HG03108 (cell line): Measurements from ENCODE around the gene PDE4DIP.
"Not testable (repeated sequence)": the region's sequence is repeated elsewhere in the genome, so short reads cannot be mapped to it uniquely, and the experiment has no call there.

Source experiments
- ATAC-seq: cut with Tn5 transposase; IDR thresholded peaks from one replicate; pipeline ENCODE4 v1.9.1; 2021; ENCODE audit warnings: moderate library complexity; ENCODE audit not compliant: unreplicated experiment

The PDE4DIP gene

GRCh38 chr1:148967580-148967979 is 123.4 kb downstream of the PDE4DIP start:
- ATAC-seq, result not testable (repeated sequence)

DNA sequence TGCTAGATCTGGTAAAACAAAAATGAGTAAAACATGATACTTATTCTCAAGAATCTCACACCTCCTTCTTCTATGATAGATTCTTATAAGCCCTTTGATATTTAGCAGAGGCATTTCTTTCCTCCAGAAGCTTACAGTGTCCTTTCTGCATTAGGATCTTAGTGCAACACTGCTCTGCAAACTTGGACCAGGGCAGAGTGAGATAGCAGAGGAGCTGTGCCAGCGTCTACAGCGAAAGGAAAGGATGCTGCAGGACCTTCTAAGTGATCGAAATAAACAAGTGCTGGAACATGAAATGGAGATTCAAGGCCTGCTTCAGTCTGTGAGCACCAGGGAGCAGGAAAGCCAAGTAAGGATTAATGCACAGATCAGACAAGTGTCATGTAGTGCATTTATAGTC is 124.5 kb downstream of the PDE4DIP start:
- not testable (repeated sequence) for ATAC-seq

DNA sequence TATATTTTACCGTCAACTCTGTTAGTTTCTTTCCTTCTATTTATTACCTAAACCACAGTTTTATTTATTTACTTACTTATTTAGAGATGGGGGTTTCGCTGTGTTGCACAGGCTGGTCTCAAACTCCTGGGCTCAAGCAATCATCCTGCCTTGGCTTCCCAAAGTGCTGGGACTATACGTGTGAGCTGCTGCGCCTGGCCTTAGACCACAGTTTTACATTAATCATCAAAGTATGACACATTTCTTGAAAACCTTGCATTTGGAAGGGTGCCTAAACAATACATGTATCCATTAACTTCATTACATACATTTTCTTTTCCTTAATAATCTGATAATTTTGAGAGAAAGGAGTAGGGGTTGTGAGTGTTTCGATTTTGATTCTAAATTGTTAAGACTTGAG is 124.9 kb downstream of the PDE4DIP start:
- not testable (repeated sequence) for ATAC-seq

DNA sequence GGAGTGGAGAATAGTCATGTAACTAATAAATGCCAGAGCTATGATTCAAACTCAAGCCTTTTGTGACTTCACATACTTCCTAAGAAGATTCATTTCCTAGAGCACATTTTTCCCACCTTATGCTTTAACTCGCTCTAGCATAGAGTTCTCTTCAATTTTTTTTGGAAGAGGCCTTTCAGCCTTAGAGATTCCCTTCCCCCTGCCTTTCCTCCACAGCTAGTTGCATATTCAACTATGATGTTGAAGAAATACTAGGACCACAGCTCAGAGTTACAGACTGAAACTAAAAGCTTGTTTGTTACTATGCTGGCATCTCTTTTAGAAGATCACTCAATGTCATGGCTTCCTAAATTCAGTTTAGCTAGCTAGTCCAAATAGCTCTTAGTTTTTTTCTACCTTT is 131.2 kb downstream of the PDE4DIP start:
- ATAC-seq, result not testable (repeated sequence)

- not testable (repeated sequence) for ATAC-seq
Measured at GRCh38 chr1:148975866-148976537, 131.8 kb downstream of the PDE4DIP start.

DNA sequence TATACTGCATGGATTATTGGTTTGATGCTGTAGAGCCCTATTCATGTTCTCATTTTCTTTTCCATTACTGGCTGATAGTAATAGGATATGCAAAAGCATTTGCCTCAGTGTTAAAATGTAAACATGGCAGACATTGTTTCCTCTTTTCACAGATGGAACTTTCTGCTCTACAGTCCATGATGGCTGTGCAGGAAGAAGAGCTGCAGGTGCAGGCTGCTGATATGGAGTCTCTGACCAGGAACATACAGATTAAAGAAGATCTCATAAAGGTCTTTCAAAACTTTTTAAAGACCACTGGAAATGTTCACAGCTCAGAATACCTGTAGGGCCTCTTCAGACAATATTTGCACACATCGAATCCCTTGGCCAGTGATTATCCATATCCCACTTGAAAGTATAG is 133.6 kb downstream of the PDE4DIP start:
- ATAC-seq, result not testable (repeated sequence)

DNA sequence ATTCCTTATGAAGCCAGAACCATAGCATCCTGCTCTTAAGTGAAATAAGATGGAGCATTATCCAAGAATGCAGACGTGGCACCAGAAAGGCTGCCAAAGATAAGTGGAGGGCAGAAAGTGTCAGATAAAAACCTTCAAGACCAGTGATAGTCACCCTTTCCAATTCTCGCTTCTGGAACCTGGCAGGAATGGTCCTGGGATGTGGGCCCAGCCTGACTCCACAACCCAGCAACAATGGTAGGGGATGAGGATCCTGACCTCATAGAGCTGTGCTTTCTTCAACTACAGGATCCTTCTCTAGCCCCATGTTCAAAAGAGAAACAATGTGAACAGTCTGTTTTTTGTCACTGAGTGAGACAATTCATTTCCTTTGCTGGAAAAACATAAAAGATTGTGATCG is 145.2 kb downstream of the PDE4DIP start:
- not testable (repeated sequence) for ATAC-seq

GRCh38 chr1:148990233-148990788 is 146.1 kb downstream of the PDE4DIP start:
- ATAC-seq, result not testable (repeated sequence)

DNA sequence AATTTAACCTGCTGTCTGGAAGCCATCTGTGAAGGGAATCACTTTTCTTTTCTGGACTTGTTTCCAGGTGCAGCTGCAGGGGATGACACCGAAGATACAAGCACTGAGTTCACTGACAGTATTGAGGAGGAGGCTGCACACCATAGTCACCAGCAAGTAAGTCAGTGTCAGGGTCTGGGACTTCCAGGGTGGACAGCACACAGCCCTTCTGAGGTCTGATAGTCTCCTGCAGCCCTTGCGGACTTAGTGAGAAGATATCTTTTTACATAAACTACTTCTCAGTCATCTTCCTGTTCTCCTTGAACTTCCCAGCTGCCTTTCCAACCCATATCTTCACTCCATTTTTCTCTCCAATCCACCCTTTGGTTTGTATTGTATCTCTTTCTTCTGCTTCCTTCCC is 147.6 kb downstream of the PDE4DIP start:
- ATAC-seq, result not testable (repeated sequence)

DNA sequence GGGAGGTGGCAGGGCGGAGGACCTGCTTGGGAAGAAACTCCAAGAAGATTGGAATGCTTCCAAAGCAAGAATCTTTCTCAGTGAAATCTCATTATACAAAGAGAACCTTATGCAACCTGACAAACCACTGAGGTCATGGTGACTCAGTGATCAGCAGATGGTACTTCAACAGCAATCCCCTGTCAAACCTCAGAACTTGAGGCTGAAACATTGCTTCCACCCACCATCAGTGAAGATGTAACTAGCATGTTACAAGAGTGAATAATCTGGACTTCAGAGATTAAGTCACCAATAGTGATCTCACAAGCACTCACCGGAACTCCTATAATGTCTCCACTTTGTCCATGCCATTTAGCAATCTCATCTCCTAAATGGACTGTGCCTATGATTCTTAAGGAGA is 148.1 kb downstream of the PDE4DIP start:
- not testable (repeated sequence) for ATAC-seq

DNA sequence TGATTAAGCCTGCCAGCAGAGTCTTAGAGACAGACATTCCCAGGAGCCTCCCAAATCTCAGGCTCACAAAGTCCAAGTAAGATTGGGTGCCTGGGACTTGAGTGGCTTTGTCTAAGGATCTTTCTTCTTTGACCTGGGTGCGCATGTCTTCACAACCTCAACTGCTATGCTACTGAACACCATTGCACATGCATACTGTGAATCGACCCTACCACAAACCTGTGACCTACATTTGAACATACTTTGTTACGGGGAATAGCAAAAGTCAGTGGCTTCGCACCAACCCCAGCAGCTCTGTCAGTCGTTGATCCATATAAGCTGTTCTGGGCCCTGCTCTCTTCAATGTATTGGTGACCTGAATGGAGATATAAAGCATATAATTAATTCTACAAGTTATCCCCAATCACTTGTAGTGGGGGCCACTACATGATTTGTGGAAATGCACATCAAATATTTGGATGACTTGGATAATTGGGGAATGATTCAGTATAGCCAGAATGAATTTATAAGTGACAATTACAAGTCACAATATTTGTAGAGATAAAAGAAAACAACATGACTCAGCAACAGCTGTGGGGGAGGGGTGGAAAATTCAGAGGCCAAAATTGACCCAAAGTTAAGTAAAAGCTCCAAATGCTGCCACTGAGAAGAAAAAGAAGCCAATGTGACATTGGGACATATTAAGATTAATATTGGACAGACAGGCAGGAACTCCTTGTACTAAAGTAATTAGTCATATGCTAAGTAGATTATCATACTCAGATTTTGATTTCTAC is 152.4 kb downstream of the PDE4DIP start:
- ATAC-seq, result not testable (repeated sequence)

- not testable (repeated sequence) for ATAC-seq
Measured at GRCh38 chr1:148997405-148997804, 153.2 kb downstream of the PDE4DIP start.

- ATAC-seq, result not testable (repeated sequence)
Measured at GRCh38 chr1:149002664-149003063, 158.4 kb downstream of the PDE4DIP start.

DNA sequence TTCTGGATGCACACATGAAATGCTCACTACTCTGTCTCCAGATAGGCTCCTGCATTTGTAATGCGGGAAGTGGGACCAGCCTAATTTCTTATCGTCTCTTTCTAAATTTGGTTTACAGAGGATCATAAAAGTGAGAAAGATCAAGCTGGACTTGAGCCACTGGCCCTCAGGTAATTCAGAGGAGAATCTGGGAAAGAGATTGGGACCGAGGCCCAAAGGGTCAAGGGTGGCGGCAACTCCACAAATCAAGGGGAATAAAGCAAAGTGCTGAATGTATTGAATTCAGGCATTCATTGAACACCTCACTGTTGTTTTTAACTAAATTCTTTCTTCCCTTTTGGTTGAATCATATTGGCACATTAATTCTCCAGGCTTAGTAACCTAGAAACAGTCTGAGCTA is 164.1 kb downstream of the PDE4DIP start:
- not testable (repeated sequence) for ATAC-seq

DNA sequence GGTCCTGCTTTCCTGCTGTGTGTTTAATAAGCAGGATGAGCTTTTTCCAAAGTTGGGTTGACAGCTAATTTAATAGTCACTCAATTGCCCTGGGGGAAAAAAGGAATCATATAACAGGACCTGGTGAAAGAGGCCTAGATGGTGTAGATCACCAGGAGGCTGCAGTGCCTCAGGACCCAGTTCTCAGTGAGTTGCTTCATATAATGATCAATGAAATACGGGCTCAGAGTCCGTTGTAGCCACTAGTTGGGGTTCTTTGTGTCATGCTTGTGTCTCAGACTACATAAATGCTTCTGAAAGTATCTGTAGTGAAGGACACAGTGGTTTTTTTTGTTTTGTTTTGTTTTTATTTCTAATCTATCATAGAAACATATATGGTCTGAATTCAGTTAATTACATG is 164.5 kb downstream of the PDE4DIP start:
- not testable (repeated sequence) for ATAC-seq

- ATAC-seq, result not testable (repeated sequence)
Measured at GRCh38 chr1:149009761-149010160, 165.5 kb downstream of the PDE4DIP start.

- ATAC-seq, result not testable (repeated sequence)
Measured at GRCh38 chr1:149012599-149012998, 168.4 kb downstream of the PDE4DIP start.

DNA sequence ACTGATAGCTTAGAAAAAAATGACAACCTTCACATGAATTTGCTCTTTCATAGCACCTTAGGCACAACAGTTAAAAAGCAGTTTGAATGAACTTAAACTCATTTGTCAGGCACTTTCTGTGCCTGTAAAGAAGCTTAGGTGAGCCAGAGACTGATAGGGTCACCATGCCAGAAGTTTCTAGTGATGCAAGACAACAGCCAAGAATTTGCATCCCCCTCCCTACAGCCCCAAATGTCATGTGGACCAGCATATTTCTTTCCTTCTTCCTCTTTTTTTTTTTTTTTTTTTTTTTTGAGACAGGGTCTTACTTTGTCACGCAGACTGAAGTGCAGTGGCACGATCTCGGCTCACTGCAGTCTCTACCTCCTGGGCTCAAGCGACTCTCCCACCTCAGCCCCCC is 169.3 kb downstream of the PDE4DIP start:
- not testable (repeated sequence) for ATAC-seq

DNA sequence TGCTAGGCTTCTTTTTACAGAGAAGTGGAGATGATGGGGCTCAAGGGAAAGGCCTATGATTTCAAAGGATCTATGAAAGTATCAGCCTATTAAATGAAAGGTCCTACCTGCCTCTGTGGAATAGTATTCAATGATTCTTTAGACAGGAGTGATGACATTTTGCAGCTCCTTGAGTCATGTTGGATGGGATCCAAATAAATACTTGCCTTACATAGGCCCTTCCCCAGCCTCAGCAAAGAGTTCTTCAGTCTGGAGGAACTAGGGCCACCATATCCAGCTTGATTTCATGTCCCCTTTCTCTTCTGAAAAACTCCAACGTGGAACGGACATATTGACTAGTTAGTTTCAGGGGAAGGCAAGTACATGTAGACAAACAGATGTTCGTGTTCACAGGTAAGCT is 171.3 kb downstream of the PDE4DIP start:
- not testable (repeated sequence) for ATAC-seq

- ATAC-seq, result not testable (repeated sequence)
Measured at GRCh38 chr1:149016626-149017025, 172.4 kb downstream of the PDE4DIP start.

- ATAC-seq, result not testable (repeated sequence)
Measured at GRCh38 chr1:149018577-149018976, 174.3 kb downstream of the PDE4DIP start.

DNA sequence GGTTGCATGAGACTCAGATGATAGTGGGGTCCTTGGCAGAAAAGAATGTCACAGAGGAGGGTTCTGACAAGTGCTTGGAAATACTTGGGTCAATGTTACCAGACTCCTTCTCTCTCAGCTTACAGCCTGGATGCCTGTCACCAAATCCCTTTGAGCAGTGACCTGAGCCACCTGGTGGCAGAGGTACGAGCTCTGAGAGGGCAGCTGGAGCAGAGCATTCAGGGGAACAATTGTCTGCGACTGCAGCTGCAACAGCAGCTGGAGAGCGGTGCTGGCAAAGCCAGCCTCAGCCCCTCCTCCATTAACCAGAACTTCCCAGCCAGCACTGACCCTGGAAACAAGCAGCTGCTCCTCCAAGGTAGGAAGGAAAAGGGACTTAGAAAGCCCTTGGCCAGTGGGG is 180.1 kb downstream of the PDE4DIP start:
- not testable (repeated sequence) for ATAC-seq
